NCI-H2227 treated with DMSO at 0.1 percent for 48 hours (cell line): ENCODE data around the gene PAAF1.

Source experiments
- DNase-seq: peaks from one replicate; lab custom pipeline; 2025; lab: John Stamatoyannopoulos, UW

The PAAF1 gene, protein sequence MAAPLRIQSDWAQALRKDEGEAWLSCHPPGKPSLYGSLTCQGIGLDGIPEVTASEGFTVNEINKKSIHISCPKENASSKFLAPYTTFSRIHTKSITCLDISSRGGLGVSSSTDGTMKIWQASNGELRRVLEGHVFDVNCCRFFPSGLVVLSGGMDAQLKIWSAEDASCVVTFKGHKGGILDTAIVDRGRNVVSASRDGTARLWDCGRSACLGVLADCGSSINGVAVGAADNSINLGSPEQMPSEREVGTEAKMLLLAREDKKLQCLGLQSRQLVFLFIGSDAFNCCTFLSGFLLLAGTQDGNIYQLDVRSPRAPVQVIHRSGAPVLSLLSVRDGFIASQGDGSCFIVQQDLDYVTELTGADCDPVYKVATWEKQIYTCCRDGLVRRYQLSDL

DNA sequence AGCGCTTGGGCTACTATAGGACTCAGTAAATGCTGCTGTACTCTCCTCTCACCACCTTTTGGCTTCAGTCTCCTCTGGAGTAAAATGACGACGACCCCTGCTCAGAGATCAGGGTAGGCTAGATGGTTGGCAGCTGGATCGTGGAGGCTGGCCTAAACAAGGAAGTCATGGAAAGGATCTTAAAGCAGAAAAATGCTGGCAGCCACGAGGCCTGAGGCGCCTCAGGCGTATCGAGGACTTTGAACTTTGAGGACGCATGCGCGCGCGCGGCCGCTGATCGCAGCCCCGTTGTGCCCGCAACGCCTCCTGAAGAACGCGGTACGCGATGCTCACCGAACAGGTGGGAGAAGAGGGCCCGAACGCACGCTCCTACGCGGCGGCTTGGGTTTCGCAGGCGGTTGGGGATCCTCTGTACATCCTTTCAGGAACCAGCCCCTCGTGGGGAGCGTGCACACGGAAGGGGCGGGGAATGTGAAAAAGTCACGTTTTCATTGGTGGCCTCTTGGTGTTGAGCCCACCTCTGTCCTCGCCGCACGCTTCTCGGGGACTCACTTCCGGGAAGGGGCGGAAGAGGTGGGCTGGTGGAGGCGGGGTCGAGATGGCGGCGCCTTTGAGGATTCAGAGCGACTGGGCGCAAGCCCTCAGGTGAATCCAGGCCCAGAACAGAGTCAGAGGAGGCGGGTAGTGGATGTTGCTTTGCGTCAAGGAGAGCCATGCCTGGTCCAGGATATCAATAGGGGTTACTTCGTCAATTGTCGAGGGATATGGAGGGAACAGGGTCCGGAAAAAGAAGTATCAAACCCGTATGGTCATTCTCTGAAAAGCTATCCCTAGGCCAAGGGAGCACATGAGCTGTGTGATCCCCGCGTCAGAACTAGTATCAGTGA, at the start of gene PAAF1, which contains the start of gene COA4:
Gene PAAF1, plus strand, starts transcription at position 576 of the 887 bp plus-strand sequence. Its CDS starts 23 bp downstream, at position 599.
Gene COA4, minus strand, starts transcription at position 423 of the 887 bp plus-strand sequence. CDS start 3,468 bp downstream, outside the sequence.
- peak; percentile 99 for DNase-seq

DNA sequence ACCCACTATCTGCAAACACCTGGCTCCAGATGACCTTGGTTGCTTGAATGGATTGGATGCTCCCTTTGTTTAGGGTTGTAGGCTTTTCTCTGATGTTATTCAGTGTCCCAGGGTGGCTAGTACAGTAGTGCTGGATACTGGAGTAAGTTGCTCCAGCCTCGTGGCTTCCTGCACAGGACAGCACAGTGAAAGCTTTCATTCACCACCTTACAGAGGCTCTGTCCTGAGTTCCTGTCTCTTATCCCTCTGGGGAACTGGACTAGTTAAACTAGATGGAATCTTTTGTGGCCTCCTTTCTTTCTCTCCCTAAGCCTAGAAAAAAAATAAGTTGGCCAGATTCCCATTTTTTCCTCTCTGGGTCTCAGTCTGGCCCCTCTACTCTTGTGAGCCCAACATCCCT, 46.5 kb upstream of the PAAF1 start:
- no peak for DNase-seq

DNA sequence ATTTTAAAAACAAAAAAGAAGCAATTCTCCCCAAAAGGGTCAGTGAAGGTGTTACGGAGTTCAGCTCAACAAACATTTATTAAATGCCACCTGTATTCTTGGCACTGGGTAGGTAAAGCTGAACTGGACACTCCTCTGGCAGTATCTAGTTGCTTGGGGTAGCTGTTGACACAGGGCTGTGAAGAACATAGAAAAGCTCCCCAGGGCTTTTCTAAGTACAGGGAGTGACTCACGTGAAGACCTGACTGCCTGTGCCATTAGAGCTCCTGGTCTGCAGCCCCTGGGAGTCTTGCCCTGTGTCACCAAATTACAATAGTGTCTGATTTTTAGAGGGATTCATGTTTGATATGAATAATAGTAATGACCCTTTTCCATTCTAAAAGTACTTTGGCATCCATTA, 43.7 kb upstream of the PAAF1 start:
- DNase-seq: no peak

DNA sequence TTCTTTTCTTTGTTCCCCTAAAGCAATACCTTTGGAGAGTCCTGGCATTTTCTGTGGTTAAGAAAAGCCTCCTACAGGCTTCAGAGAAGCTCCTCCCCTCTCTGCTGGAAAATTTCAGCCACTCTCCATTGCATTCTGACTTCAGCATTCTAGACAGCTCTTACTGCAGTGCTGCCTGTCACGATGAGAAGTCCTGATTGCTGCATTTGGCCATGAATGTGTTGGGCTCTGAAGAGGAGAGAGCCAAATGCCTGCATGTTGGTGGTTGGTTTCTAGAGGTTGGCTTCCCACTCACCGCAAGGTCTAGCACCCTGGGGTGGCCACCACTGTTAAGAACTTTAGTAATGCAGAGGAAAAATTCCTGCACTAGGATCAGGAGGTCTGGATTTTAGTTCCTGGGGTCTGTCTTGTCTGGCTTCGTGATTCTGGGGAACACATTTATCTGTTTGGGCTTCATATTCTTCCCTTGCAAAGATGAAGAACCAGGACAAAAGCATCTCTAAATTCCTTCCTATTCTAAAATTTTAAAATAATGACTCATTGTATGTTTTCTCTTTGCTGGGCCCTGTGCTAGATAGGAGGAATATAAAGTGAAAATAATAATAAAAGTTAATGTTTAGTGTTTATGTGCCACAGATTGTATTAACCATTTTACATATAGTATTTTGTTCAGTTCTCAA, 38.2 kb upstream of the PAAF1 start:
- DNase-seq: peak; percentile 52

DNA sequence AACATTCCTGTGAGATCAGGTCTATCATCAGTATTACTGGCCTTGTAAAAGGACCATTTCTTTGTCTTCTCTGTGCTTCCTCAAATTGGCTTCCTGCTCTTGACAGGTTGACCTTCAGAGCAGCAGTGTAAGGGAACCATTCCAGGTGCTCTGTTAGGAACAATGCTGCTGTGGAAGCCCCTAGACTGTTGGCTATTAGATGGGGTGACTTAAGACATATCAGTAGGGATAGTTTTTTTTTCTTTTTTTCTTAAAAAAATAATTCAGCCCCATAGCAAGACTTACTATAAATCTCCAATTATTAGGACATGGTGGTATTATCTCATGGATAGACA, 37.7 kb upstream of the PAAF1 start:
- no peak for DNase-seq

DNA sequence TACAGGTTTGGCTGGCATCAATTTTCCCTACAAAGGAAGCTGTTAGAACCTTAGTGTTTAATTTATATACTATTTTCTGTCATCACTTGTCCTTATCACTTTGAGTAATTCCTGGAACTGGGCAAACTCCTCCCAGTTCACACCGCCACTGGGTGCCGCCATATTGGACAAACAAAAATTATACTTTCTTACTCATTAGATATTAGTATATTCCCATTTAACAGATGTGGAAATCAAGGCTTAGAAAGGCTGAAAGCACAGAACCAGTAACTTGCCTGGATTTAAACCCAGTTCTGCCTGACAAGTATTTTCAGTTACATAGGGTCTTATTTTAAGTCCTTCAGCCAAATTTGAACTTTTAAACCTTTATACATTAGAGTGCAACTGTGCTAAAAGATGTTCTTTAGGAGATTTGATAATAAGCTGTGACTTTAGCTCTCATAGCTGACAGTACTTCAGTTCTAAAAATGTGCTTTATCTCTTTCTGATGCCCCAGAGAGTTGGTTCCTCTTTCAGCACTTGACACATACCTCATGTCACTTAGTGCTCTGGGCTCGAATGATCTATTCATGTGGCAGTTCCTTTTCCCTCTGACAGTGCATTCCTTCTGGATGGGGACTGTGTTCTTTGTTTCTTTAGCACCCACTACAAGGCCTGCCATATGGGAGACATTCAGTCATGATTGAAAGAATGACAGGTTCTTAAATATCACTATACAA, 25.6 kb upstream of the PAAF1 start:
- no peak for DNase-seq

DNA sequence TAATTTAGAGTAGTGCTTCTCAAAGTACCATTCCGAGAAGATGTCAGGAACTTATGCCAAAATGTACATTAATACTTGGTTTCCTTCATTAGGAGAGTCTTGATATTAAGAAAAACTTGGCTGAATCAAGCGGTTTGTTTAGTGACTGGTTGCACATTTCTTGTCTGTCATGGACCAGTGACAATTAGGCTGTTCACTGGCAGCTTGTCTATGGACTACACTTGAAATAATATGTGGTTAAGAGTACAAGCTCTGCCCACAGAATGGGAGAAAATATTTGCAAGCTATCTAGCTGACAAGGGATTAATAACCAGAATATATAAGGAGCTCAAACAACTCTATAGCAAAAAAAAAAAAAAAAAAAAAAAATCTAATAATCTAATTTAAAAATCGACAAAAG, 24.8 kb upstream of the PAAF1 start:
- DNase-seq: peak; percentile 64

DNA sequence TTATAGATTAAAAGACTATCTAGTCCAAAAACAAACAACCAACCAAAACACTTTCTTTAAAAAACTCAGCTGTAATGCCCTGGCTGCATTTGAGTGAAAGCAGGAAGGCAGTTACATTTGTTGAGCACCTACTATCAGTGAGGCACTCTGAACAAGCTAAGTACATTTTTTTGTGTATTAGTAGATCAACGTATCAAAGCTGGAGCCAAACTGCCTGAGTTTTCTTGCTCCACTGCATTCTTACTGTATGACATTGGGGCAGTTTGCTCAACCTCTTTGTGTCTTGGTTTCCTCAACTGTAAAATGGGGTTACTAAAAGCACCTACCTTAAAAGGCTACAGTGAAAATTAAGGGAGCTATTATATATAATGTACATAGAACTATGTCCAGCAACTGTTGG, 22.1 kb upstream of the PAAF1 start:
- DNase-seq: no peak

DNA sequence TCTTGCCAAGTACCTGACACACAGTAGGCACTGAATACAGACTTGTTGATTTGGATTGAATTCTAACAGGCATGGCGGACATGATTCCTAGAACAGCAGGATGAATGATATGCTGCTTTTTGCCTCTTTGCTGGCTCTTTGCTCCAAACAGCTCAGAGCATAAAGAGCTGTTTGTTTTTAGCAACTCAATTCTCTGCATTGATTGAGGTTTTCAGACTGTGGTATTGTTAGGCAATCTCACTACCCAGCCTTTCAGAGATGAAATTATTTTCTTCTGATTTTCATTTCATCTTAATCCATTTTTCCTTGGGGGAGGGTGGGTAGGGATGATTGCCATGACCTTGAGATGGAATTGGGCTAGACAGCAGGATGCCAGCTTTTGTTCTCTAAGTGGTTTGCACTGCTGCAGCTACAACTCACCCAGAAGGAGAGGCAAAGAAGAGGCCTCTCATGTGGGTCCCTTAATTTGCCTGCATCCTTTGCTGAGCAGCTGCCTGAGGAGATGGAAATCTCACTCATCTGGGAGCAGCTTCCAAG, 20.7 kb upstream of the PAAF1 start:
- DNase-seq: peak; percentile 93

DNA sequence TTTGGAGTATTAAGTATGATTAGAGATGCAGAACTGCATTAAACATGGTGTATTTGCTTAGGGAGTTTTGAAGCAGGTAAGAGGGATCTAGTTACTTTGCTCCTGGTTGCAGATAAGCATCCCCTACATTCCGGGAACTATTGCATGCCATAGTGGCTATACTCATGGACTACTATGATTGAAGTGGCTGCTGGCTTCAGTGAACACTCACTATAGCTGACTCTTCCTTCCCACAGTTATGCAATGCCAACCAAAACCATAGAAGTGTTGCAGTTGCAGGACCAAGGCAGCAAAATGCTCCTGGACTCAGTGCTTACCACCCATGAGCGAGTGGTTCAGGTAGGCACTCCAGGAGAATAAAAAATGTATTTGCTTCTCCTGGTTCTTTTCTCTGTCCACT, 17.1 kb upstream of the PAAF1 start:
- no peak for DNase-seq

DNA sequence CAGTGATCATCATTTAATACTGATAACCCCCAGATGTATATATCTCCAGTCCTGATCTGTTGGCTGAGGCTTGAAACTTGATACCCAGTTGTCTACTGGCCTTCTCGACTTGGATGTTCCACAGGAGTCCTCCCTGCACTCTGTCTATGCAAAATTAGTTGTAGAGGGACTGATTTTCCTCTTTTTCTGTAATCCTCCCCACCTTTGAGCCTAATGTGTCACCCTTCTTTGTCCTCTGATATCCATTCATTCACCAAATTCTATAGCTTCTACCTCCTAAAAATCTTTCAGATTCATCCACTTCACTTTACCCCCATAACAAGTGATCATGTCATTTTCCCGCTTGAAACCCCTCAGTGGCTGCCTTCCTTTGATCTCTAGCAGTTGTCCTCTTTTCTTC, 16.6 kb upstream of the PAAF1 start:
- DNase-seq: no peak

DNA sequence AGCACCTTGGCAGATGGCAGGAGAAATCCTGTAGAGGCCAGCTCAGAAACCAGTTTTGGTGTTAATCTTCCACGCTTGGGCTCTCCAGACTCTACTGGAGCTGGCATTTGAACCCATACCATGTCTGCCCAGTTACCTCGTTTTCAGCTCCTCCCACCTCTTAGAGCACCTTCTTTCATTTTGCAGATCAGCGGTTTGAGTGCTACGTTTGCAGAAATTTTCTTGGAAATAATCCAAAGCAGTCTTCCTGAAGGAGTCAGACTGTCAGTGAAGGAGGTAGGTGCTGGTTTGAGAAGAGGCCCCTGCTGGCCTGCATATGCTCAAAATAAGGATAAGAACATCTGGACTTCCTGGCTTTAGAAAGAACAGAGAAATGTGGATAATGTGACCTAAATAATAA, 13.8 kb upstream of the PAAF1 start:
- peak; percentile 32 for DNase-seq

DNA sequence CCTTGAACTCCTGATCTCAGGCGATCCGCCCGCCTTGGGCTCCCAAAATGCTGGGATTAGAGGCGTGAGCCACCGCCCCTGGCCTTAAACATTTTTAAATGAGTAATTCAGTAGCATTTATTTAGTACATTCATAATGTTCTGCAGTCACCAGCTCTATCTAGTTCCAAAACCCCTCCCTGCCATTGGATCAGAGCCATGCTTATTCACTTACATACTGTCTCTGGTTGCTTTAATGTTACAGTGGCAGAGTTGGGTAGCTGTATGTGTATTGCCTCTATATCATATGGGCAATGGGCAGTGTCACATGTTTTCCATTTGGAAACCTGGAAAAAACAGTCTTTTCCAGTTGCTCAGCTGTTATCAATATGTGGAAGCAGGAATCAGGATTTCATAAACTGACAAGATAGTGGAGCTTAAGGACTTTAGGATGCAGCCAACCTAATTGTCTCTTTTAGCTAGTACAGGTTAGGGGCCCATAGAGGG, 10.7 kb upstream of the PAAF1 start:
- DNase-seq: peak; percentile 75

DNA sequence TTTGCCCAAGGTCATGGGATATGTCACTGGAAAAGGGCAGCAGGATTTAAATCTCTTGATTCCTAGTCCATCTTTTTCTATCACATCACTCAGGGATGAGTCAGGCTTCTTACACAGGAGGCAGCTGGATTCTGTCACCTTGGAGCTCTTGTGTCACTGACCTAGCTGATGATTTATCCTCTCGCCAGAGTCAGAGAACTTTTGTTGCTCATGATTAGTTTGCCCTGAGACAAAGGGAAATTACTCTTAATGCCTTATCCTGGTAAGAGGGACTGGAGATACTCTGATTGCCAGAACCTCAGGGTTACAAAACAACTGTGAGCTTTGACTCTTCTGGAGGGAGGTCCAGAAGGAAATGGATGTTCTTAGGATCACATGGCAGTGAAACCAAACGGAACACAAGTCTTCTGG, 10.2 kb upstream of the PAAF1 start:
- peak; percentile 75 for DNase-seq

DNA sequence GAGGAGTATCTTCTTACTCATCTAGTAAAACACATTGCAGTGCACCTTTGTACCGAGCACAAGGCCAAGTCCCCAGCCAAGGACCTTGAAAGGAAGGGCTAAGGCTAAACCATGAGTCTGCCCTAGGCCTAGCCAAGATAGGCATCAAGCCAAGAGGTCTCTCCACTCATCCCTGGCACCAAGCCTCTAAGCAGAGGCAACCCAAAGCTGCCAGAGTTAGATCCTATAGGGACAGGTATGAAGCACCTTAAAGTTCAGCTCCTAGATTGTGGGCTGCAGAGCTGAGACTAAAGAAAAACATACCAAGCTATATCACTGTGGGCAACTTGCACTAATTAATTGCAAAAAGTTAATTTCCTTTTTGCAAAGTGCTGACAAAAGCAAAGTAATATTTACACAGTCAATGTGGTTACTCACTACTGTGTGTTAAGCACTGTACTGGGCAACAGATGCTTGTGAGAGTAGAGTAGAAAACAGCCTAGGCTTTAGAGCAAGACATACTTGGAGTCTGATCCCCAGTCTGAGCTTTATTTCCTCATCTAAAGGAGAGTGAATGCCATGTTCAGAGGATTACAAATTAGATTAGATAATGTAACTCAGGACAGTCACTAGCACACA, 7.4 kb upstream of the PAAF1 start:
- no peak for DNase-seq

DNA sequence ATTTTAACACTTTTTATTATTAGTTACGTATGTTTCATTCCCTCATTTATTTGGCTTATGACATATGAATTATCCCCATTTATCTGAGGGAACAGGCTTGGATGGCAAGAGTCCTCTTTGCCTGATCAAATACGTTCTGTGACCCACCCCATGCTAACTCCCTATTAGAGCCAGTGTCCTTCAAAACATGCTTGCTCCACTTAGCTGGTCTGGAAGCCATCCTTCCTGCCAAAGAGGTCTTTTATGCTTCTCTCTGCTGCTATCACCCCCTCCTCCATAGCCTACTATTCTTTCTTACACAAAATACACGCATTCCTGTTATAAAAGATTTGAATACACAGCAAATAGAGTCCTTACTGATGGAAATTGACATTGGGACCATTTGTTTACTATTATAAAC, 6.5 kb upstream of the PAAF1 start:
- no peak for DNase-seq

DNA sequence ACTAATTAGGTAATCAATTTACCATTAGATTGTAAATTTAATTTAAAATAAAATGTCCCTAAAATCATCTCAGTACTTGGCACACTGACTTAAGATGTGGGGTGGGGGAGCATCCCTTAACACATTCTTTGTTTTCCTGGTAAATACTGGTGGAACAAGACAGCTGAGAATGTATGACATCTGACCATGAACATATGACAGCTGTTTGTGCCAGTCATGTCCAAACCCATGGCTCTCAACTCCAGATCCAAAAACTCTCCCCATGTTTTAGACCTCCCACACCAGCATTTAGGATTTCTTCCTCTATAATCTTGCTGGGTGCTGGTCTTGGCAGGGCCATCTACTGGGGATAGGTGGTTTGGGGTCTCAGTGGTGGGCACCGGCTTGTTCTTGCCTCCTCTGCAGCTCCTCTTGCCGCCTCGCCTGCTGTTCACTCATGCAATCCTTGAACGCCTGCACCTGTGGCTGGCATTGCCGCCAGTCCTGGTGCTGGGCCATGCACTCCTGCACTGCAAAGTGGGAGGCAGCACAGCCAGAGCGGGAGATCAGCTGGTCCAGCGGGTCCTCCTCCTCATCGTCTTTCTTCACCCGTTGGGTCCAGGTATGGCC, 3.9 kb upstream of the PAAF1 start:
- DNase-seq: no peak

DNA sequence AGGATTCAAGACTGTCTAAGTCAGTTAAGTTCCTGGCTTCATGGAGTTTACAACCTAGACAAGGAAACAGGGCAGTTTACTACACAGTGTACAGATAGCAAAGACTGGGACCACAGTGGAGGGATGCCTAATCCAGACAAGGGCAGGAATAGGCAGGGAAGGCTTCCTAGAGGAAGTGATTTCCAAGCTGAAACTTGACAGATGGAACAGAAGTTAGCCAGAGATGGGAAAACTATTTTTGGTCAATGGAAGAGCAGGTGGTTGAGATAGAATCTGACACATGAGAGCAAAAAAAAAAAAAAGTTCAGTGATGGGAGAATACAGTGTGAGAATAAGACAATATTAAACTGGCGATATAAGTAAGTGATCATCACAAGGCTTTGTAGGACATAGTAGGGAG, 1.4 kb upstream of the PAAF1 start:
- no peak for DNase-seq

DNA sequence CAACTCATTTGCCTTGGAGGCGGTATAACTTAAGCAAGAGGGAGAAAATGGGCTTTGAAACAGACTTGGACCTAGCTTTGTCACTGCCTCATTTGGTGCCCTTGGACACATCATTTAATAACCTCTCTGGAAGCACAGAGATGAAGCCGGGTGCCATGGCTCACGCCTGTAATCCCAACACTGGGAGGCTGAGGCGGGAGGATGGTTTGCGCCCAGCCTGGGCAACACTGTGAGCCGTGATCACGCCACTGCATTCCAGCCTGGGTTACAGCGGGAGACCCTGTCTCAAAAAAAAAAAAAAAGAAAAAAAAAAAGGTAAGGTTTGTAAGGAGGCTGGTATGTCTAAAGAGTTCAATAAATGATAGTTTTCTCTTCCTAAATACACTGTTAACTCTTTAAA, 959 bp upstream of the PAAF1 start:
- no peak for DNase-seq

DNA sequence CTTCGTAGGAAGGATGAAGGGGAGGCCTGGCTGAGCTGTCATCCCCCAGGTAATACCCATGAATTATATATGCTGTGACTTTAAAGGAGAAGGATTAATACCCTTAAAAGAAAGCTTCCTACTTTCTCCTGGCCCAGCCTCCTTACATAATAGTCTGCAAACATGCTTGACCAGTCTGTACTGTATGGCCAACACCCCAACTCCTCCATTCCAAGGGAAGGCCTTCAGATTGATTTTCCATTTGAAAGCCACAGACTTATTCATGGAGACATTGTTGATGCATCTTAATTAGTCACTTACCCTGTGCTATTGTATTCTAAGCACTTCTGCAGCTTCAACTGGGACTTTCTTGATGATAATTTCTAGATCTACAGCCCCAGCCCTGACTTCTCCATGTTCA, 2.0 kb downstream of the PAAF1 start:
- DNase-seq: no peak

DNA sequence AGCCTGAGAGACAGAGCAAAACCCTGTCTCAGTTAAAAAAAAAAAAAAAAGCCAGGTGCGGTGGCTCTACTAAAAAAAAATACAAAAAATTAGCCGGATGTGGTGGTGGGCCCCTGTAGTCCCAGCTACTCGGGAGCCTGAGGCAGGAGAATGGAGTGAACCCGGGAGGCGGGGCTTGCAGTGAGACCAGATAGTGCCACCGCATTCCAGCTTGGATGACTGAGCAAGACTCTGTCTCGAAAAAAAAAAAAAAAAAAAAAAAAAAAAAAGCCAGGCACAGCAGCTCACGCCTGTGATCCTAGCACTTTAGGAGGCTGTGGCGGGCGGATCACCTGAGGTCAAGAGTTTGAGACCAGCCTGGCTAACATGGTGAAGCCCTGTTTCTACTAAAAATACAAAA, 3.6 kb downstream of the PAAF1 start:
- DNase-seq: peak; percentile 19
